Small intestine (tissue), 7 donors: ENCODE results near the gene SCAMP5. TPM values are rescaled to one million over a fixed set of nuclear protein-coding genes. Genes with fewer than 3 reads are reported as not detected.

Source experiments
- DNase-seq, 2 donors: peaks; one replicate each; pipeline versions ENCODE4 v3.0.0 to v3.0.0-alpha.2; 2013
- FAIRE-seq: peaks from 2 replicates; lab custom pipeline; 2012; peaks lifted over from hg19 to GRCh38; lab: Jason Lieb, UNC
- H3K27ac ChIP-seq, 3 donors: one replicate each; pipeline ENCODE4 v1.5.1; 2013; ENCODE audit warnings: low read length in 2 of 3, mild to moderate bottlenecking in 2 of 3, control low read depth in 1 of 3, inconsistent platforms in 1 of 3, low read depth in 1 of 3, moderate library complexity in 1 of 3
- H3K27me3 ChIP-seq, 3 donors: one replicate each; pipeline ENCODE4 v1.6.1; 2013; ENCODE audit warnings: low read length in 3 of 3, inconsistent platforms in 1 of 3; ENCODE audit not compliant: control insufficient read depth in 3 of 3, insufficient read depth in 3 of 3
- H3K36me3 ChIP-seq, 3 donors: one replicate each; pipeline ENCODE4 v1.6.1; 2013; ENCODE audit warnings: low read length in 3 of 3, inconsistent platforms in 1 of 3, low read depth in 1 of 3, mild to moderate bottlenecking in 1 of 3, moderate library complexity in 1 of 3; ENCODE audit not compliant: control insufficient read depth in 3 of 3, insufficient read depth in 2 of 3
- H3K4me1 ChIP-seq, 3 donors: one replicate each; pipeline ENCODE4 v1.6.1; 2013; ENCODE audit warnings: low read length in 2 of 3, inconsistent platforms in 1 of 3, low read depth in 1 of 3, mild to moderate bottlenecking in 1 of 3, moderate library complexity in 1 of 3; ENCODE audit not compliant: control insufficient read depth in 3 of 3, insufficient read depth in 2 of 3
- H3K4me3 ChIP-seq, 3 donors: one replicate each; pipeline ENCODE4 v1.5.1; 2013; ENCODE audit warnings: low read length in 3 of 3, control low read depth in 1 of 3, inconsistent platforms in 1 of 3, low read depth in 1 of 3, mild to moderate bottlenecking in 1 of 3, moderate library complexity in 1 of 3
- H3K9me3 ChIP-seq, 2 donors: one replicate each; pipeline ENCODE4 v1.6.1; 2013; ENCODE audit warnings: low read depth in 1 of 2, low read length in 1 of 2; ENCODE audit not compliant: control insufficient read depth in 2 of 2, insufficient read depth in 1 of 2
- WGBS, 3 donors: extraction: QIAGEN DNeasy Blood & Tissue Kit; methylation state at CpG; one replicate each; pipeline ENCODE4 v1.1.7; 2013; 5-methylcytosine and 5-hydroxymethylcytosine counted together
- polyA plus RNA-seq, 4 donors: library from polyadenylated mRNA; stranded (reverse) in 3 of 4; unstranded in 1 of 4; fragments of 200-250 nt in 3 of 4; fragments of 120-200 nt in 1 of 4; gene quantifications; one replicate each; pipeline versions ENCODE4 v1.2.1 to v1.2.3, GENCODE V29; 2013
- donor health status: healthy with polysubstance abuse.
- donor health status: control.
- donor health status: control.
- donor health status: Bipolar disorder and iron deficiency.
- donor health status: healthy.

SCAMP5 gene
- polyA plus RNA-seq, 4 donors, result 22.8 to 78.1 (median 56.8) TPM

DNA sequence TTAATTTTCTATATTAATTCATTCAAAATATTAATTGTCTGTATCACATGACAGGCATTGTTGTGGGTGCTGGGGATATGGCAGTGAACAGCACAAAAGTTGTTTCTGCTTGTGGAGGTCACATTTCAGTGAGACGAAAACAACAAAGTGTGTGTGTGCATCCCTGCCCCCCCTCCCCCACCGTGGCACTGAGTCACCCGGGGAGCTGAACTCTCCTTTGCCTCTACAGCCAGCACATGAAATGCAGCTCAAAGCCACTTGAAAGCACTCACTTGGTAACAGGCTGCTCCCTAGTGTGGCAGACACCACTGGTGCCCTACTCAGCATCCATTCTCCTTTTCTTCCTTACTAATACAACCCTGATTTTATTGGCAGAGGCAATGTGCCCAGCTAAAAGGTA is 16.9 kb upstream of the SCAMP5 start:
- DNase-seq, result no peak
- no peaks in the 10 kb centered on the region for H3K9me3 ChIP-seq
- H3K27ac ChIP-seq, result no peak overlapping the region
- H3K4me3 ChIP-seq, result no peak overlapping the region
- H3K27me3 ChIP-seq, result peaks cover 0 to 4% (median 0%) of the 10 kb centered on the region in 3 donors
- H3K4me1 ChIP-seq, result no peaks in the 10 kb centered on the region
- H3K36me3 ChIP-seq, result no peaks in the 10 kb centered on the region
- WGBS, 3 donors, result 17 to 36% (median 26%) methylated on average over 3 of the region's 3 CpGs
- FAIRE-seq, result no peak

DNA sequence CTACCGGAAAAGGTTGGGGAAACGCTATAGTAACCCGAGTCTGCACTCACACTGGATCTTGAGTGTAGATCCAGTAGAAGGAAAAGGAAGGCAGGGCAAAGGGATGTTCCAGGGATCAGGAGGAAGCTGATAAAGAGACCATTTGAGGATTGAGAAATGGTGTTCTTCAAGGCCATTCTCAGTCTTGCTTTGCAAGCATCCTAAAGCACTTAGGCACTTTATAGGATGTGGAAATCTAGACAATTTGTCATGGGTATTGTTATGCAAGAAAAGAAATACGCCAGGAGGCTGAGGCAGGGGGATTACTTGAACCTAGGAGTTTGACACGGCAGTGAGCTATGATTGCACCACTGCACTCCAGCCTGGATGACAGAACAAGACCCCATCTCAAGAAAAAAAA is 13.2 kb upstream of the SCAMP5 start:
- Histone ChIP-seq H3K27me3 (peaks cover 0 to 11% (median 0%) of the 10 kb centered on the region in 3 donors), H3K9me3 (no peaks in the 10 kb centered on the region), H3K27ac (no peak overlapping the region), H3K36me3 (no peaks in the 10 kb centered on the region), H3K4me1 (no peaks in the 10 kb centered on the region), H3K4me3 (no peak overlapping the region)
- FAIRE-seq (no peak), DNase-seq (no peak)
- 78 to 80% (median 78%) methylated on average over 5 of the region's 5 CpGs for WGBS, 3 donors

DNA sequence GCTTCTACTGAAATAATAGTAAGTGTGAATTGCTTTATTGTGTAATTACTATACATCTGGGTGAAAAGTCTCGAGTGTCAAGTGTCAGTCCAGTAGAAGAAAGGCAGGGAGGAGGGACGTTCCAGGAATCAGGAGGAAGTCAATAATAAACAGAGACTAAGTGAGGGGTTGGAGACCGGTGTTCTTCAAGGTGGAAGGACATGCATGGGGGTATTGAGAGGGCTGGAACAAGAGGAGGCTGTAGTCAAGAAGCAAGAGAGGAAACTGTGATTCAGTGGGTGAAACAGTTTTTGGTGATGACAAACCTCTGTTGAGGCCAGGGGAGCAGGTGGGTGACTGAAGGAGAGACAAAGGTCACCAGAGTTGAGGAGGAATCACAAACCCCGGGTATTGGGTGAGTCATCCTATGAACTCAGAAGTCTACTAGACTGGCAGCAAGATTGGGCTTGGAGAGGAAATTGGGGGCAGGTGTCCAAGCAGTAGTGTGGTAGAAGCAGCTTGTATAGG is 11.6 kb upstream of the SCAMP5 start:
- Histone ChIP-seq H3K27ac (no peak overlapping the region), H3K27me3 (peaks cover 0 to 10% (median 0%) of the 10 kb centered on the region in 3 donors), H3K9me3 (no peaks in the 10 kb centered on the region), H3K4me3 (no peak overlapping the region), H3K4me1 (no peaks in the 10 kb centered on the region), H3K36me3 (no peaks in the 10 kb centered on the region)
- no peak for FAIRE-seq
- no peak for DNase-seq
- 4 to 17% (median 9%) methylated on average over 4 of the region's 4 CpGs for WGBS, 3 donors

DNA sequence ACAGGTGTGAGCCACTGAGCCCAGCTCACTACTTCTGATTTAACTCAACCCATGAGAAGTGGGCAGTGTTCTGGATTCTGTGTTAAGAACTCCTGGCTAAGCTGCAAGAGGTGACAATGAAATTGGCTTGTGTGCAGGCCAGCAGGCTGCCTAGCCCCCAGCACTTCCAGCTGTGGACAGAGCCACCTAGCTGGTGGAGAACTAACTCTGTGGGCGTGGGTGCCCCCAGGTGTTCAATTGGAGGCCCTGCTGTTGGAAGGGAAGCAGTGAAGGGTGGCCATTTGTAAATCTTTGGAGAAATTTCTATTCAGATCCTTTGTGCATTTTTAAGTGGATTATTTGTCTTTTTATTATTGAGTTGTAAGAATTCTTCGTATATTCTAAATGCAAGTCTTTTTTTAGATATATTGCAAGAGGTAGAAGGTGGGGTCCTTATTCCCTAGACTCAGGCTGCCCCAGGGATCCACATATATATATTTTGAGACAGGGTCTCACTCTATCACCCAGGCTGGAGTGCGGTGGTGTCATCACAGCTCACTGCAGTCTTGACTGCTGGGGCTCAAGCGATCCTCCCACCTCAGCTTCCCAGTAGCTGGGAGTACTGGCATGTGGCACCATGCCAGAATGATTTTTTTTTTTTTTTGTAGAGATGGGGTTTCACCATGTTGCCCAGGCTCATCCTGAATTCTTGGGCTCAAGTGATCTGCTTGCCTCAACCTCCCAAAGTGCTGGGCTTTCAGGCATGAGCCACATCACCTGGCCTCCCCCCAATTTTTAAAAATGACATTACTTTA is 7.2 kb upstream of the SCAMP5 start:
- H3K4me3 ChIP-seq, result no peak overlapping the region
- no peaks in the 10 kb centered on the region for H3K4me1 ChIP-seq
- peaks cover 0 to 17% (median 0%) of the 10 kb centered on the region in 3 donors for H3K27me3 ChIP-seq
- FAIRE-seq (no peak), DNase-seq (peak; percentile 48 to 66)
- WGBS, 3 donors, result 23 to 38% (median 29%) methylated on average over 4 of the region's 4 CpGs
- no peaks in the 10 kb centered on the region for H3K36me3 ChIP-seq
- no peaks in the 10 kb centered on the region for H3K9me3 ChIP-seq
- H3K27ac ChIP-seq, result no peak overlapping the region

DNA sequence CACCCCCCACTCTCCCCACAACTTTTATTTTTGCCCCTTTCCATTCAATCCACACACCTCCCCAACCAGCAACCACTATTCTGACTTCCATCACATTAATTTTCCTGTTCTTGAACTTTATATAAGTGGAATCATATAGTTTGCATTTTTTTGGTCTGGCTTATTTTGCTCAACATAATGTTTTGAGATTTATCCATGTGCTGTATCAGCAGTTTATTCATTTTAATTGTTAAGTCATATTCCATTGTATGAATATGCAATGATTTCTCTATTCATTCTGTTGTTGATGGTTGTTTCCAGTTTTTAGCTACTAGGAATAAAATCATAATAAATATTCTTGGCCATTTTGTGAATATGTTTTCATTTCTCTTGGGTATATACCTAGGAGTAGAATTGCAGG is 5.8 kb upstream of the SCAMP5 start:
- Histone ChIP-seq H3K4me1 (no peaks in the 10 kb centered on the region), H3K27ac (no peak overlapping the region), H3K9me3 (no peaks in the 10 kb centered on the region), H3K4me3 (no peak overlapping the region), H3K27me3 (peaks cover 0 to 12% (median 0%) of the 10 kb centered on the region in 3 donors), H3K36me3 (no peaks in the 10 kb centered on the region)
- FAIRE-seq, result no peak
- DNase-seq, result no peak

DNA sequence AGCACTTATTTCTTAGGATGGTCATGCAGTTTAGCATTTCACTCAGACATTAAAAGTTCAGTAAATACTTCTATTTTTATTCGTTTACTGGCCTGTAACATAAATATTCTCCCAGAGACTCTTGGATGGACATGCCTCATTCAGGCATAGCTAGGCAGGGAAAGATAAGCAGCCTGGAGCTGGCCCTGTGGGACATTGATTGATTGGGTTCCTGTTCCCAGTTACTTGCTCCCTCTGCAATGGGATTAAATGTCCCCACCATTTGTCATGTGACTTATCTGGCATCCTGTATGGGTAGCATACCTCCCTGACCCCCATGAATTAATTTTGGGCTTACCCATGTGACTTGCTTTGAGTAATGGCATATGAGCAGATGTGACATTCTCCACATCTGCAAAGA is 2.7 kb upstream of the SCAMP5 start:
- Histone ChIP-seq H3K4me3 (no peak overlapping the region), H3K4me1 (peaks cover 0 to 7% (median 7%) of the 10 kb centered on the region in 3 donors), H3K9me3 (no peaks in the 10 kb centered on the region), H3K27me3 (peaks cover 0 to 12% (median 0%) of the 10 kb centered on the region in 3 donors), H3K27ac (no peak overlapping the region), H3K36me3 (no peaks in the 10 kb centered on the region)
- 27 to 55% (median 33%) methylated on average over 1 of the region's 1 CpG for WGBS, 3 donors
- FAIRE-seq, result no peak
- DNase-seq, result no peak

DNA sequence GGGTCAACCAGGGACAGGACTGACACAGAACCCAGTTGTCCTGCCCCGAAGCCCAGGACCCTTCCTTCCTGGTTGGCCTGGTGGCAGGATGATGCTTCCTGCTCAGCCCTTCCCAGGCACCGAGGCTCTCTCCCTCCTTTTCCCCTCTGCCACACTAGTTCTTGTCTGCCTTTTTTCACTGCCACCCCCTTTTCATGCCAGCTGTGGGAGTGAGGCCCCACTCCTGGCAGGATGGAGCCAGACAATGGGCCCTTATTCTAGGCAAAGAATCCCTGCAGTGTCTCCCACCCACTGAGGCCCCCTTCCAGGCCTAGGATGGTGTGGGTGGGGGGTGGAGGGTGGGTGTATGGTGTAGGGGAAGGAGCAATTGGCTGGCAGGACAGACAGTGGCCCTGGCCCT is 1.1 kb upstream of the SCAMP5 start:
- Histone ChIP-seq H3K4me1 (peaks cover 0 to 15% (median 7%) of the 10 kb centered on the region in 3 donors), H3K27me3 (peaks cover 0 to 12% (median 0%) of the 10 kb centered on the region in 3 donors), H3K4me3 (no peak overlapping the region), H3K9me3 (no peaks in the 10 kb centered on the region), H3K36me3 (peaks cover 0 to 2% (median 0%) of the 10 kb centered on the region in 3 donors), H3K27ac (no peak overlapping the region)
- WGBS, 3 donors, result 52 to 65% (median 60%) methylated on average over 2 of the region's 2 CpGs
- FAIRE-seq (no peak), DNase-seq (no peak)

- WGBS, 3 donors, result 41 to 53% (median 51%) methylated on average over 5 of the region's 5 CpGs
- Histone ChIP-seq H3K4me3 (no peak overlapping the region), H3K9me3 (no peaks in the 10 kb centered on the region), H3K4me1 (peaks cover 0 to 17% (median 7%) of the 10 kb centered on the region in 3 donors), H3K27me3 (peaks cover 0 to 12% (median 0%) of the 10 kb centered on the region in 3 donors), H3K36me3 (peaks cover 0 to 2% (median 0%) of the 10 kb centered on the region in 3 donors), H3K27ac (no peak overlapping the region)
- DNase-seq, result no peak
- no peak for FAIRE-seq
These were observed 678 bp upstream of the SCAMP5 start for GRCh38 chr15:74994685-74995084.
